GM12878 (cell line): ENCODE data around the gene PTPRU. TPM values are rescaled to one million over a fixed set of nuclear protein-coding genes. Genes with fewer than 3 reads are reported as not detected.

Experiments used
- ATAC-seq: fragments of 200-7000 bp; cut with Tn5 transposase; 3 replicates; pipeline ENCODE4 v1.9.1; 2020; ENCODE audit warnings: mild to moderate bottlenecking, moderate library complexity
- BruUV-seq: library from RNA; stranded (reverse); fragments of 400-500 nt; replicated peaks from 2 replicates; lab custom pipeline; 2021; lab: Mats Ljungman, UMichigan
- CTCF ChIA-PET: fragments of 300-600 bp; sonication (Branson Sonifier 250); formaldehyde crosslinking; extraction: SDS; loops from one replicate; lab custom pipeline; 2021; ENCODE audit warnings: inconsistent platforms; lab: Yijun Ruan, JAX
- POLR2A ChIA-PET: fragments of 350-600 bp; formaldehyde crosslinking; extraction: SDS; loops from one replicate; lab custom pipeline; 2021; ENCODE audit warnings: inconsistent platforms; lab: Charles Lee
- RAD21 ChIA-PET: fragments of 300-600 bp; sonication (Branson Sonifier 250); formaldehyde crosslinking; loops from one replicate; lab custom pipeline; 2023; ENCODE audit warnings: antibody characterized with exemption; ENCODE audit not compliant: unreplicated experiment; lab: Charles Lee
- SMC1A ChIA-PET: fragments of 300-600 bp; sonication (Branson Sonifier 250); formaldehyde crosslinking; loops from one replicate; lab custom pipeline; 2023; ENCODE audit not compliant: unreplicated experiment, uncharacterized antibody; lab: Charles Lee
- DNase-seq: peaks from one replicate; pipeline ENCODE4 v3.0.0-alpha.2; 2011; ENCODE audit warnings: low read depth, low spot score
- FAIRE-seq: peaks from 3 replicates; lab custom pipeline; 2011; peaks lifted over from hg19 to GRCh38; lab: Jason Lieb, UNC
- H2AFZ ChIP-seq: 2 replicates; pipeline ENCODE4 v1.6.0; 2011; ENCODE audit warnings: low read depth, low read length, control low read depth; ENCODE audit not compliant: control insufficient read depth
- H3K27ac ChIP-seq: 2 replicates; pipeline ENCODE4 v1.5.1; 2011; ENCODE audit warnings: control low read depth; ENCODE audit not compliant: control insufficient read depth, insufficient read depth
- H3K27me3 ChIP-seq, 2 experiments: replicated peaks in 1 of 2; 2 replicates each; pipeline versions ENCODE4 v1.6.0 to v1.6.1; 2011; ENCODE audit warnings: low read length in 1 of 2; ENCODE audit not compliant: control insufficient read depth in 2 of 2, insufficient read depth in 2 of 2
- H3K36me3 ChIP-seq, 2 experiments: 2 replicates each; pipeline ENCODE4 v1.5.1; 2011; ENCODE audit warnings: low read length in 1 of 2; ENCODE audit not compliant: control insufficient read depth in 2 of 2, insufficient read depth in 2 of 2
- H3K4me1 ChIP-seq: 2 replicates; pipeline ENCODE4 v1.6.1; 2011; ENCODE audit warnings: mild to moderate bottlenecking, low read length, moderate library complexity, mixed read lengths; ENCODE audit not compliant: control insufficient read depth, insufficient read depth
- H3K4me2 ChIP-seq: 2 replicates; pipeline ENCODE4 v1.6.0; 2011; ENCODE audit warnings: control low read depth; ENCODE audit not compliant: control insufficient read depth, insufficient read depth
- H3K4me3 ChIP-seq: fragments of 200-600 bp; sonication (generic); 2 replicates; pipeline ENCODE4 v1.5.1; 2016
- H3K79me2 ChIP-seq: 2 replicates; pipeline ENCODE4 v1.6.0; 2011; ENCODE audit warnings: low read length; ENCODE audit not compliant: control insufficient read depth, insufficient read depth
- H3K9ac ChIP-seq: 2 replicates; pipeline ENCODE4 v1.8.0; 2011; ENCODE audit warnings: low read length, control low read depth, mixed read lengths; ENCODE audit not compliant: control insufficient read depth, insufficient read depth
- H3K9me3 ChIP-seq: replicated peaks from 3 replicates; pipeline ENCODE4 v1.5.1; 2011; ENCODE audit warnings: mild to moderate bottlenecking, low read length; ENCODE audit not compliant: control insufficient read depth, insufficient read depth
- H4K20me1 ChIP-seq: 2 replicates; pipeline ENCODE4 v1.6.0; 2011; ENCODE audit not compliant: control insufficient read depth, insufficient read depth
- CBFB ChIP-seq: IDR thresholded peaks from 2 replicates; pipeline ENCODE4 v1.6.1; 2016; ENCODE audit warnings: antibody characterized with exemption, low read depth
- IRF5 ChIP-seq: fragments of 450-650 bp; IDR thresholded peaks from 2 replicates; pipeline ENCODE4 v1.6.1; 2017; ENCODE audit warnings: borderline replicate concordance
- NFYA ChIP-seq: IDR thresholded peaks from 2 replicates; pipeline ENCODE4 v1.6.1; 2011; ENCODE audit warnings: low read depth, mild to moderate bottlenecking, low read length, improper control_type of control experiment, borderline replicate concordance
- RAD21 ChIP-seq: IDR thresholded peaks from 2 replicates; pipeline ENCODE4 v1.6.1; 2011; ENCODE audit warnings: mild to moderate bottlenecking, low read depth, low read length, moderate library complexity; ENCODE audit not compliant: insufficient read depth
- RCOR1 ChIP-seq: conservative IDR thresholded peaks from 2 replicates; pipeline ENCODE4 v1.6.1; 2012; ENCODE audit warnings: low read depth, low read length, improper control_type of control experiment
- USF1 ChIP-seq: IDR thresholded peaks from 2 replicates; pipeline ENCODE4 v1.6.1; 2011; ENCODE audit warnings: borderline replicate concordance, low read depth, mild to moderate bottlenecking, moderate library complexity, mixed read lengths, low read length; ENCODE audit not compliant: insufficient read depth; ENCODE audit errors: extremely low read length
- ZNF592 ChIP-seq: fragments of 450-650 bp; IDR thresholded peaks from 2 replicates; pipeline ENCODE4 v1.6.1; 2017; ENCODE audit warnings: mild to moderate bottlenecking, moderate library complexity
- WGBS: methylation state at CpG from one replicate; pipeline ENCODE4 v1.1.6; 2016; ENCODE audit warnings: low lambda C conversion rate; ENCODE audit not compliant: insufficient replicate concordance, insufficient coverage; ENCODE audit errors: missing lambda C conversion rate; 5-methylcytosine and 5-hydroxymethylcytosine counted together
- in situ Hi-C: fragments of 300-500 bp; cut with MboI; formaldehyde crosslinking; loops from 9 replicates; pipeline ENCODE4 v1.14.3; 2018; ENCODE audit warnings: mixed read lengths
- intact Hi-C: fragments of 100-400 bp; cut with micrococcal nuclease; formaldehyde crosslinking; loops from one replicate; pipeline ENCODE4 v1.14.2; 2022; ENCODE audit not compliant: unreplicated experiment
- polyA plus RNA-seq, 11 experiments: library from polyadenylated mRNA; depleted of rRNA in 4 of 11; unstranded in 6 of 11; stranded (reverse) in 5 of 11; fragments of >200 nt; fragmentation: Nextera tagmentation in 4 of 11; fragmentation: Illumina TruSeq in 1 of 11; extraction: Ambion mirVana in 4 of 11; extraction: Trizol in 1 of 11; gene quantifications; 1 replicate in 1 of 11; 2 replicates in 10 of 11; pipeline versions ENCODE4 v1.2.1 to v1.2.3, GENCODE V29; 2011 to 2016; ENCODE audit warnings: inconsistent platforms in 2 of 11, missing spikeins in 2 of 11, low read depth in 1 of 11
- total RNA-seq, 4 experiments: library from RNA; depleted of rRNA in 3 of 4; stranded (reverse); fragments of >200 nt in 3 of 4; fragmentation: Illumina TruSeq in 1 of 4; extraction: Trizol in 1 of 4; gene quantifications; 2 replicates each; pipeline versions ENCODE4 v1.2.1 to v1.2.3, GENCODE V29; 2013 to 2021

The PTPRU gene
- total and polyA plus RNA-seq, 10 of the 15 experiments (the other 5 are each of a cell fraction or from before 2014, with no cell fraction given), result 0.04 to 2.5 (median 0.73) TPM

GRCh38 chr1:29327223-29327935, 91.1 kb downstream of the PTPRU start (continued):
- TF ChIP-seq IRF5 (no peak), RAD21 (no peak)

GRCh38 chr1:29329022-29329775, 92.9 kb downstream of the PTPRU start:
- POLR2A ChIA-PET, result no interaction called here
- H3K4me3 ChIP-seq, result no peak overlapping the region
- no peaks in the 10 kb centered on the region; the same call in 1 of the 2 replicates for H4K20me1 ChIP-seq
- H3K9me3 ChIP-seq, result no peaks in the 10 kb centered on the region
- H3K36me3 ChIP-seq, result no peaks in the 10 kb centered on the region
- no peaks in the 10 kb centered on the region for H3K79me2 ChIP-seq
- no peak overlapping the region for H3K27ac ChIP-seq
- WGBS, result 23% methylated on average over 9 of the region's 9 CpGs
- SMC1A ChIA-PET, result no interaction called here
- DNase-seq (no peak), FAIRE-seq (no peak), ATAC-seq (no peak)
- CTCF ChIA-PET, result no interaction called here
- no TSS peak for BruUV-seq
- H3K9ac ChIP-seq, result no peak overlapping the region
- no peaks in the 10 kb centered on the region; a peak in 1 of 4 replicates for H3K27me3 ChIP-seq
- H2AFZ ChIP-seq, result no peak overlapping the region
- in situ Hi-C loops, result no loop called here
- intact Hi-C loops, result no loop called here
- H3K4me2 ChIP-seq, result no peak overlapping the region
- RAD21 ChIA-PET, result no interaction called here
- H3K4me1 ChIP-seq, result no peaks in the 10 kb centered on the region
- TF ChIP-seq RCOR1, result no peak
- no peak for TF ChIP-seq CBFB
- TF ChIP-seq ZNF592, result no peak
- no peak for TF ChIP-seq USF1
- no peak for TF ChIP-seq NFYA
